ENCODE measurements around the gene TMEM270.
"Not testable (repeated sequence)": the region's sequence is repeated elsewhere in the genome, so short reads cannot be mapped to it uniquely, and the experiment has no call there.

TMEM270 gene

GRCh38 chr7:73860859-73861258, at the start of gene TMEM270:
TMEM270 (plus strand) TSS chr7:73861159; CDS start chr7:73861195, 36 bp downstream.
- Histone ChIP-seq H3K36me3 (ENCODE audit: control insufficient read depth, insufficient read depth, low read length) (no peaks in the 10 kb centered on the region), H3K4me1 (ENCODE audit: control insufficient read depth, insufficient read depth, low read length) (no peaks in the 10 kb centered on the region)

GRCh38 chr7:73811760-73812168, 49.2 kb upstream of the TMEM270 start:
- Histone ChIP-seq H3K27me3 (ENCODE audit: control insufficient read depth, insufficient read depth, low read length) (no peaks in the 10 kb centered on the region), H3K9me3 (ENCODE audit: control insufficient read depth, insufficient read depth, low read length) (no peaks in the 10 kb centered on the region), H3K9ac (ENCODE audit: low read depth, low read length) (no peak overlapping the region), H3K4me3 (ENCODE audit: low read depth, low read length) (no peak overlapping the region), H3K4me1 (ENCODE audit: control insufficient read depth, insufficient read depth, low read length) (no peaks in the 10 kb centered on the region), H3K36me3 (ENCODE audit: control insufficient read depth, insufficient read depth, low read length) (no peaks in the 10 kb centered on the region), H3K27ac (ENCODE audit: low read depth, low read length) (no peak overlapping the region)

More at GRCh38 chr7:73860859-73861258, at the start of gene TMEM270:
- H3K4me3 ChIP-seq (ENCODE audit: low read depth, low read length): no peak within 1 kb of the TSS
- H3K9me3 ChIP-seq (ENCODE audit: control insufficient read depth, insufficient read depth, low read length): no peaks in the 10 kb centered on the region
- no peaks in the 10 kb centered on the region for H3K27me3 ChIP-seq (ENCODE audit: control insufficient read depth, insufficient read depth, low read length)
- H3K27ac ChIP-seq (ENCODE audit: low read depth, low read length): no peak within 1 kb of the TSS
- no peak within 1 kb of the TSS for H3K9ac ChIP-seq (ENCODE audit: low read depth, low read length)

- no peaks in the 10 kb centered on the region for H3K36me3 ChIP-seq (ENCODE audit: control insufficient read depth, insufficient read depth, low read length)
- no peak overlapping the region for H3K9ac ChIP-seq (ENCODE audit: low read depth, low read length)
- H3K4me1 ChIP-seq (ENCODE audit: control insufficient read depth, insufficient read depth, low read length): no peaks in the 10 kb centered on the region
- no peaks in the 10 kb centered on the region for H3K27me3 ChIP-seq (ENCODE audit: control insufficient read depth, insufficient read depth, low read length)
- H3K27ac ChIP-seq (ENCODE audit: low read depth, low read length): no peak overlapping the region
- no peak overlapping the region for H3K4me3 ChIP-seq (ENCODE audit: low read depth, low read length)
- H3K9me3 ChIP-seq (ENCODE audit: control insufficient read depth, insufficient read depth, low read length): no peaks in the 10 kb centered on the region
These were observed 48.0 kb upstream of the TMEM270 start for GRCh38 chr7:73812996-73813395.

- Histone ChIP-seq H3K4me1 (ENCODE audit: control insufficient read depth, insufficient read depth, low read length) (peaks cover 5% of the 10 kb centered on the region; the same call in 1 of the 2 replicates), H3K9me3 (ENCODE audit: control insufficient read depth, insufficient read depth, low read length) (no peaks in the 10 kb centered on the region), H3K36me3 (ENCODE audit: control insufficient read depth, insufficient read depth, low read length) (no peaks in the 10 kb centered on the region), H3K9ac (ENCODE audit: low read depth, low read length) (no peak overlapping the region), H3K27ac (ENCODE audit: low read depth, low read length) (no peak overlapping the region), H3K4me3 (ENCODE audit: low read depth, low read length) (no peak overlapping the region), H3K27me3 (ENCODE audit: control insufficient read depth, insufficient read depth, low read length) (no peaks in the 10 kb centered on the region)
These were observed 45.5 kb upstream of the TMEM270 start for GRCh38 chr7:73815436-73815835.

GRCh38 chr7:73817121-73817520, 43.8 kb upstream of the TMEM270 start:
- Histone ChIP-seq H3K9ac (ENCODE audit: low read depth, low read length) (no peak overlapping the region), H3K4me3 (ENCODE audit: low read depth, low read length) (no peak overlapping the region), H3K4me1 (ENCODE audit: control insufficient read depth, insufficient read depth, low read length) (peaks cover 5% of the 10 kb centered on the region; the same call in 1 of the 2 replicates), H3K27ac (ENCODE audit: low read depth, low read length) (no peak overlapping the region), H3K9me3 (ENCODE audit: control insufficient read depth, insufficient read depth, low read length) (no peaks in the 10 kb centered on the region), H3K36me3 (ENCODE audit: control insufficient read depth, insufficient read depth, low read length) (no peaks in the 10 kb centered on the region), H3K27me3 (ENCODE audit: control insufficient read depth, insufficient read depth, low read length) (no peaks in the 10 kb centered on the region)

GRCh38 chr7:73820013-73820412, 40.9 kb upstream of the TMEM270 start:
- peaks cover 5% of the 10 kb centered on the region; the same call in 1 of the 2 replicates for H3K4me1 ChIP-seq (ENCODE audit: control insufficient read depth, insufficient read depth, low read length)
- H3K27me3 ChIP-seq (ENCODE audit: control insufficient read depth, insufficient read depth, low read length): no peaks in the 10 kb centered on the region; the same call in 1 of the 2 replicates
- no peak overlapping the region for H3K4me3 ChIP-seq (ENCODE audit: low read depth, low read length)
- no peaks in the 10 kb centered on the region for H3K36me3 ChIP-seq (ENCODE audit: control insufficient read depth, insufficient read depth, low read length)
- no peak overlapping the region for H3K9ac ChIP-seq (ENCODE audit: low read depth, low read length)
- H3K27ac ChIP-seq (ENCODE audit: low read depth, low read length): no peak overlapping the region
- H3K9me3 ChIP-seq (ENCODE audit: control insufficient read depth, insufficient read depth, low read length): no peaks in the 10 kb centered on the region

GRCh38 chr7:73821597-73822285, 39.2 kb upstream of the TMEM270 start:
- not testable (repeated sequence) for H3K9me3 ChIP-seq (ENCODE audit: control insufficient read depth, insufficient read depth, low read length); H3K4me1 ChIP-seq (ENCODE audit: control insufficient read depth, insufficient read depth, low read length); H3K27ac ChIP-seq (ENCODE audit: low read depth, low read length); H3K27me3 ChIP-seq (ENCODE audit: control insufficient read depth, insufficient read depth, low read length); H3K9ac ChIP-seq (ENCODE audit: low read depth, low read length); H3K4me3 ChIP-seq (ENCODE audit: low read depth, low read length); H3K36me3 ChIP-seq (ENCODE audit: control insufficient read depth, insufficient read depth, low read length)

GRCh38 chr7:73822319-73823173, 38.4 kb upstream of the TMEM270 start:
- no peak overlapping the region for H3K27ac ChIP-seq (ENCODE audit: low read depth, low read length)
- H3K27me3 ChIP-seq (ENCODE audit: control insufficient read depth, insufficient read depth, low read length): no peaks in the 10 kb centered on the region; the same call in 1 of the 2 replicates
- H3K9me3 ChIP-seq (ENCODE audit: control insufficient read depth, insufficient read depth, low read length): no peaks in the 10 kb centered on the region
- peaks cover 10% of the 10 kb centered on the region; the same call in 1 of the 2 replicates for H3K4me1 ChIP-seq (ENCODE audit: control insufficient read depth, insufficient read depth, low read length)
- H3K36me3 ChIP-seq (ENCODE audit: control insufficient read depth, insufficient read depth, low read length): no peaks in the 10 kb centered on the region
- H3K4me3 ChIP-seq (ENCODE audit: low read depth, low read length): no peak overlapping the region
- H3K9ac ChIP-seq (ENCODE audit: low read depth, low read length): no peak overlapping the region

- Histone ChIP-seq H3K27me3 (ENCODE audit: control insufficient read depth, insufficient read depth, low read length) (no peaks in the 10 kb centered on the region; the same call in 1 of the 2 replicates), H3K9ac (ENCODE audit: low read depth, low read length) (no peak overlapping the region), H3K4me1 (ENCODE audit: control insufficient read depth, insufficient read depth, low read length) (peaks cover 15% of the 10 kb centered on the region; the same call in 1 of the 2 replicates), H3K27ac (ENCODE audit: low read depth, low read length) (no peak overlapping the region), H3K9me3 (ENCODE audit: control insufficient read depth, insufficient read depth, low read length) (no peaks in the 10 kb centered on the region), H3K36me3 (ENCODE audit: control insufficient read depth, insufficient read depth, low read length) (no peaks in the 10 kb centered on the region), H3K4me3 (ENCODE audit: low read depth, low read length) (no peak overlapping the region)
These were observed 37.7 kb upstream of the TMEM270 start for GRCh38 chr7:73823257-73823656.

- Histone ChIP-seq H3K36me3 (ENCODE audit: control insufficient read depth, insufficient read depth, low read length) (no peaks in the 10 kb centered on the region), H3K9ac (ENCODE audit: low read depth, low read length) (no peak overlapping the region), H3K27ac (ENCODE audit: low read depth, low read length) (no peak overlapping the region), H3K4me1 (ENCODE audit: control insufficient read depth, insufficient read depth, low read length) (peaks cover 16% of the 10 kb centered on the region; the same call in 1 of the 2 replicates), H3K27me3 (ENCODE audit: control insufficient read depth, insufficient read depth, low read length) (no peaks in the 10 kb centered on the region; the same call in 1 of the 2 replicates), H3K9me3 (ENCODE audit: control insufficient read depth, insufficient read depth, low read length) (no peaks in the 10 kb centered on the region), H3K4me3 (ENCODE audit: low read depth, low read length) (no peak overlapping the region)
These were observed 36.9 kb upstream of the TMEM270 start for GRCh38 chr7:73823873-73824592.

Data from HUES48 (cell line).